OCI-LY1 (cell line): ENCODE results near the gene SCYL2.

Experiments used
- CTCF ChIP-seq: fragments of 200-600 bp; sonication (generic), shearing (Covaris generic); IDR thresholded peaks from 2 replicates; pipeline ENCODE4 v1.5.1; 2017; ENCODE audit warnings: mild to moderate bottlenecking, antibody characterized with exemption, low read length, moderate library complexity, mixed read lengths
- EZH2 ChIP-seq: fragments of 200-600 bp; sonication (generic), shearing (Covaris generic); IDR thresholded peaks from 2 replicates; pipeline ENCODE4 v1.8.0; 2017; ENCODE audit warnings: borderline replicate concordance, mixed run types, mild to moderate bottlenecking, antibody characterized with exemption, low read length, moderate library complexity, mixed read lengths

DNA sequence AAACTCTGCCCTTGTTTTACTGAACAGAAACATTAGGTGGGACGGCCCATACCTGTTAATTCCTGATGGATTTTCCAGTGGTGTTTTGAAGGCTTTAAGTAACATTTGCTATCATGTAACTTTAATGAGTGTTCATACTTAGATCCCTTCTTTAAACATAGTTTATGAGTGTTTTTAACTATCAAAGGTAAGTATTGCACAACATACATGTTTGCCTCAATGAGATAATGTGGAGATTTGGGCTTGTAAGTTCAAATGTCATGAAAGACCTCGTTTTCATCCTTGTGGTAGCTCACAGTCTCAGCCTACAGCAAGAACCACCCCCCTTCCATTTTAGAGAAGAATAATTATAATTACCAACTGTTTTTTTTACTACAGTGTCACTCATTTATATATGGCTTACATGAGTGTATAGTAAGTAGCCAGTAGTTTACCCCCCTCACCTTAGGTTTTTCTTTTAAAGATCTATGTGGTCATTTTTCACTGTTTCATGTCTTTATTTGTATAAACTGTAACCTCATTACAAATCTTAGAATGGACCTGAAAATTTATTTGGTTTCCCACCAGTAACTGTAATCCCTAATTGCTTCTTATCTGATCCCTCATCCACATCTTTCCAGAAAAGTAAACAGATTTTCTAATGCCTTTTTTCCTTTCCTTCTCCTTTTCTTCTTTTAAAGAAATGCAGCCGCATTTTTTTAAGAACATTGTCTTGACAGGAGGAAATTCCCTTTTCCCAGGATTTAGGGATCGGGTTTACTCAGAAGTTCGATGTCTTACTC lies 47.5 kb upstream of the SCYL2 start:
- TF ChIP-seq CTCF (no peak), EZH2 (no peak)
